ENCODE results near the gene CRK. TPM values are rescaled to one million over a fixed set of nuclear protein-coding genes. Genes with fewer than 3 reads are reported as not detected.

Gene CRK
- total RNA-seq, 1 donor from 2014 or later = 37.9 TPM

- intact Hi-C loops (cut with micrococcal nuclease) = no loop called here
Observed at GRCh38 chr17:1487939-1488825, 32.1 kb upstream of the CRK start.

GRCh38 chr17:1486802-1487695 is 31.0 kb upstream of the CRK start:
- intact Hi-C loops (cut with micrococcal nuclease) = no loop called here
- peak; percentile 86 for DNase-seq
- peak; percentile 9 for ATAC-seq

More at GRCh38 chr17:1487939-1488825, 32.1 kb upstream of the CRK start:
- ATAC-seq (peak; percentile 73), DNase-seq (peak; percentile 96)

GRCh38 chr17:1485423-1486376 is 29.7 kb upstream of the CRK start:
- DNase-seq (peak; percentile 85), ATAC-seq (peak; percentile 26)
- intact Hi-C loops (cut with micrococcal nuclease) = no loop called here

- intact Hi-C loops (cut with micrococcal nuclease) = no loop called here
- peak; percentile 7 for ATAC-seq
Observed at GRCh38 chr17:1484676-1485422, 28.8 kb upstream of the CRK start.

GRCh38 chr17:1484060-1484535 is 28.1 kb upstream of the CRK start:
- no peak for ATAC-seq
- no peak for DNase-seq
- intact Hi-C loops (cut with micrococcal nuclease) = no loop called here

More at GRCh38 chr17:1484676-1485422, 28.8 kb upstream of the CRK start:
- peak; percentile 68 for DNase-seq

- peak; percentile 3 for ATAC-seq
- peak; percentile 71 for DNase-seq
- intact Hi-C loops (cut with micrococcal nuclease) = no loop called here
Observed at GRCh38 chr17:1482680-1483079, 26.6 kb upstream of the CRK start.

- ATAC-seq = peak; percentile 12
- intact Hi-C loops (cut with micrococcal nuclease) = no loop called here
- DNase-seq = peak; percentile 60
Observed at GRCh38 chr17:1481736-1482135, 25.7 kb upstream of the CRK start.

- no peak for ATAC-seq
- intact Hi-C loops (cut with micrococcal nuclease) = no loop called here
- no peak for DNase-seq
Observed at GRCh38 chr17:1480747-1481465, 24.9 kb upstream of the CRK start.

- no peak for ATAC-seq
- intact Hi-C loops (cut with micrococcal nuclease) = no loop called here
- no peak for DNase-seq
Observed at GRCh38 chr17:1478418-1478817, 22.4 kb upstream of the CRK start.

- no peak for ATAC-seq
- no peak for DNase-seq
Observed at GRCh38 chr17:1475321-1475854, 19.4 kb upstream of the CRK start.

GRCh38 chr17:1474402-1475189 is 18.6 kb upstream of the CRK start:
- intact Hi-C loops (cut with micrococcal nuclease) = no loop called here
- ATAC-seq (no peak), DNase-seq (no peak)

More at GRCh38 chr17:1475321-1475854, 19.4 kb upstream of the CRK start:
- intact Hi-C loops (cut with micrococcal nuclease) = no loop called here

- intact Hi-C loops (cut with micrococcal nuclease) = no loop called here
- no peak for ATAC-seq
- DNase-seq = no peak
Observed at GRCh38 chr17:1473841-1474240, 17.8 kb upstream of the CRK start.

GRCh38 chr17:1473170-1473569 is 17.1 kb upstream of the CRK start:
- ATAC-seq (no peak), DNase-seq (no peak)
- intact Hi-C loops (cut with micrococcal nuclease) = no loop called here

GRCh38 chr17:1471911-1472821 is 16.1 kb upstream of the CRK start:
- no peak for ATAC-seq
- intact Hi-C loops (cut with micrococcal nuclease) = no loop called here
- DNase-seq = no peak

- ATAC-seq (no peak), DNase-seq (no peak)
- intact Hi-C loops (cut with micrococcal nuclease) = no loop called here
Observed at GRCh38 chr17:1471490-1471889, 15.5 kb upstream of the CRK start.
